KBM-7 (cell line): ENCODE results near the gene FAM76B.

Experiments used
- DNase-seq: peaks from one replicate; pipeline ENCODE4 v3.0.0-alpha.2; 2015
- in situ Hi-C: fragments of 300-500 bp; cut with MboI; formaldehyde crosslinking; loops from 2 replicates; pipeline ENCODE4 v1.14.3; 2020; ENCODE audit warnings: low sequenced_read_pairs, low pct_unique_long_range_greater_than_20kb, mixed read lengths

FAM76B gene

DNA sequence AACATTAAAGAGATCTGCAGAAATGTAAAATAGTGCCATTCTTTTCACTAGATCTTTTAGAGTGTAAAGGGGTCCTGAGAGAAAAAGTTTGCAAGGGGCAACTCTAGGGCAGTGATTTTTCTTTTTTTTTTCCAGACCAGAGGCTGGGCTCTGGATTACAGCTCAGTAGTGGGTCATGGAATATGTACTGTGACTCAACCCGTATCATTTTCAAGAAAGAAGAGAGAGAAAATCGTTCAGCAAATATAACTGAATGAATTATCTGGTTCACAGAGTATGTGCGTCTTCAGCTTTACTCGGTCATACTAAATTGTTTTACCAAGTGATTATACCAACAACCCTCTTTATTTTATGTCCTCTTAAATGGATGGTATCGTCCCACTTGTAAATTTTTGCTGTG is 4.5 kb upstream of the FAM76B start:
- in situ Hi-C loops: no loop called here
- no peak for DNase-seq

DNA sequence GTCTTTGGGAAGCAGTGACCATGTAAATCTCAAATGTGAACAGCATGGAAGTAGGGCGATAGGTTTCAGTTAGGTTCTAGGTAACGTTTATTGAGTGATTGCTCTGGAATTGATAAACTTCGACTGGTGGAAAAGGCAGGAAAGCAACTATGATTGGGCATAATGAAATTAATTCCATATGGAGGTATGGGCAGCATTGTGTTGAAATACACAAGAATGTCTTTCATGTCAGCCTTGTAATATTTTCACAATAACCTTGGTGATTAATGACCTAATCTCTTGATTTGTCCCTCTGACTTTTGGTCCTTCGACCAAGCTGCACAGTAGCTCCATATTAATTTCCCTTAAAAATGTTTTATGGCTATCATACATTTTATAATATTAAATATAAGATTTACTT is 3.5 kb upstream of the FAM76B start:
- no peak for DNase-seq
- in situ Hi-C loops: no loop called here

DNA sequence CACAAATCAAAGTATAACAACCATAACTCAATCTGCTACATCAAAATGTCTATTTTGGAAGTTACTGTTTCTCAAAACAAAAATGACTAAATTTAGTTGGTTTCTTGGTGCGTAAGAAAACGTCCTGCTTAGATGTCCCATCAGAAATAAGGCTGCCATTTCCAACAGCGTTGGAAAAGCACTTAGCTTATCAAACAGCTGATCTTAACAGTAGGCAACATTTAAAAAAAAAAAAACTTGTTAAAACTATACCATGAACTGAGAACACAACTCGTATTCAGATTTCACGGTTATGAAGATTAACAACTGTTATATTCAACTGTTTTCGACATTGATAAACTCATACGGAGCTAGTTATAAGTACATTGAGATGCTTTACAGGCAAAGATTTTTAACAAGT is 3.1 kb upstream of the FAM76B start:
- DNase-seq: no peak
- in situ Hi-C loops: no loop called here

DNA sequence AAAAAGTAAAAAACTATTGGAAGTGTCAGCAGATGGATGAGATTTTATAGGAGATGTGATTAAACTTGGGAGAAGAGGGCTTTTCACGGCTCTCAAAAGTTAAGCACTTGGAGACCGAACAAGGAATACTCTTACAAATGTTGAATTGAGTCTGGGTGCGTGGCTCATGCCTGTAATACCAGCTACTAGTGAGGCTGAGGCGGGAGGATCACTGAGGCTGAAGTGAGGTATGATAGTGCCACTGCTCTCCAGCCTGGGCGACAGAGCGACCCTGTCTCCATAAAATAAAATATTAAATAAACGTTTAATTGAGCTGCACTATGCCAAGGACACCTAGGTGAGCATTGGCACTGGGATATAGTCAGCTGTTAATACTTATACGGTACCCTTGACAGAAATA is 2.6 kb upstream of the FAM76B start:
- in situ Hi-C loops: no loop called here

DNA sequence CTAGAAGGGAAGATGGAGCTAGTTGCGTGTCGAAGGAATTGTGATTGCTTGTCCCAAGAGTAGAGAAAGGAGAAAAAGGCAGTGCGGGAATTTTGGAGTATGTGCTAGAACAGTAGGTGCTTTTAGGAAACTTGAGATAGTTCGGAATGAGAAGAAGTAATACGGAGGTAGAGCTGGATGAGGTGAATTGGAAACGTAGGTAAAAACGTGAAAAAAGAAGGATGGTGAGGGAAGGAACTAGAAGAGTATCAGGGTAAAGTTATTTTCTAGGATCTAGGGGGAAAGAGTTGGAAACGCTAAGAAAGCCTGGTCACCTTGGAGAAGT is 2.1 kb upstream of the FAM76B start:
- in situ Hi-C loops: no loop called here
- DNase-seq: no peak

More for the DNA sequence above, 2.6 kb upstream of the FAM76B start:
- no peak for DNase-seq

DNA sequence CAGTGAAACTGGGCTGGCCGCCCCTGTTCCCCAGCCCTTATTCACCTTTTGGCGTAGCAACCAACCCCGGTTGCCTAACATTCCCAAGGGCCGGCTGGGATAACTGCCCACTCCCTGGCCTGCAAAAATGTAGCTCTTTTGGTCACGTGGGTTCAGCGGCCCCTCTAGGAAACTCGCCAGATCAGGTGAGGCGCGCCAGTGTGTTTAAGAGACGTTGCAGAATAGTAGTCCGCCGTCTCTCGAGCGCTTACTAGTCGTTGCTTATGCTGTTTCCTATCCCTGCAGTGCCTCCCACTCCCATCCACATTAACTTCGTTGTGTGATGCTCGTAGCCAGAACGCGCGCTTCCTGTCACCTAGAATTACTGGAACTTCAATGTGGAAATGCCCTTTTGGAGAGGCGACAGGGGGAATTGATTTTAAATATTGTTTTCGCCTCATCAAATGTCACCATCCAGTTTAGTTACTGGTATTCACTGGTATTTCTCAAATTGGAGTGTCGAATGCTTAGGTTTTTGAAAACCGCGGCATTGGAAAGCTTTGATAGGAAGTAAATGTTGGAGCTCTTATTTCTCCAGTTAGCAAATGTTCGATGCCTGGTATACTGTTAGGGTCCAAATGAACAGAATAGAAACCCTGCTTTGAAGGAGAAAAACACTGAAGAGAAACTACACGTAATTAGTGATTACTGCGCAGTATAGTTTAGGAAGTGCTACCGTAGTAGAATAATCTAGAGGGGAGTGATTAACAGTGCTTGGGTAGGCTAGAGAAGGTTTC is 1.5 kb upstream of the FAM76B start:
- in situ Hi-C loops: no loop called here
- DNase-seq: peak; percentile 68

DNA sequence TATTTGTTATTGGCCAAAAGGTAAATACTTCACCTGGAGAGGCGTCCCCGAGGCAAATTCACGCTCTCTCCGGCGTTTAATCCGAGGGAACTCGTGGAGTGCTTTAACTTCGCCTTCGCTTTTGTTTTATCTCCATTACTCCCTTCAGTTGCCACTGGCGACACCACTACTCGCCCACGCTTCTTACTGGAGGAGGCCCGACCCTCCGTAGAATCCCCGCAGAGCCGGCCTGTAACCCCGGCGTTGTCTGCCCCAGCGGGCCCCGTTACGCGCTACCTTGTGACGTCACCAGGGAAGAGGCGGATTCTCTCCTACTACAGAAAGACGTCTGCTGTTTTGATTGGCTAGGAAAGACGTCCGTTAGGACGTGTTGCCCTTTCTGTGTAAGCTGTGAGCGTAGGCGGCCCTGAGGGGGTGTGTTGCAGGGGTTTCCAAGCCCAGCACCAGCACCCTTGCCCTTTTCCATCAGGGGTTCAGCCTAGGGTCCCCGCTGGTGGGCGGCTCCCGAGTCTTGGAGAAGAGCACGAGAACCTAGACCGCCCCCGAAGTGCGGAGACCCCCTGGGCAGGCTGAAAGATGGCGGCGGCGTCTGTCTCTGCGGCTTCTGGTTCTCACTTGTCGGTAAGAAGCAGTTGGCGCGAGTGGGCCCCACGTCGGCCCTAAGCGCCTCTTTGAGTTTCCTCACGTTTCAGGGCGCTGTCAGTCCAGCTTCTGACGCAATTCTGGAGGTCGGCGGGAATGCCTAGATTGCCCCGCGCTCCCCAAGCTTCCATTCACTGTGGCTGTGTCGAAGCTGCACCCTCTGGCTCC is 746 bp upstream of the FAM76B start, which contains the start of gene CEP57:
Gene CEP57, plus strand, starts transcription at position 376 of the 810 bp plus-strand sequence. Its CDS starts 201 bp downstream, at position 577.
- DNase-seq: peak; percentile 95
- in situ Hi-C loops: no loop called here

DNA sequence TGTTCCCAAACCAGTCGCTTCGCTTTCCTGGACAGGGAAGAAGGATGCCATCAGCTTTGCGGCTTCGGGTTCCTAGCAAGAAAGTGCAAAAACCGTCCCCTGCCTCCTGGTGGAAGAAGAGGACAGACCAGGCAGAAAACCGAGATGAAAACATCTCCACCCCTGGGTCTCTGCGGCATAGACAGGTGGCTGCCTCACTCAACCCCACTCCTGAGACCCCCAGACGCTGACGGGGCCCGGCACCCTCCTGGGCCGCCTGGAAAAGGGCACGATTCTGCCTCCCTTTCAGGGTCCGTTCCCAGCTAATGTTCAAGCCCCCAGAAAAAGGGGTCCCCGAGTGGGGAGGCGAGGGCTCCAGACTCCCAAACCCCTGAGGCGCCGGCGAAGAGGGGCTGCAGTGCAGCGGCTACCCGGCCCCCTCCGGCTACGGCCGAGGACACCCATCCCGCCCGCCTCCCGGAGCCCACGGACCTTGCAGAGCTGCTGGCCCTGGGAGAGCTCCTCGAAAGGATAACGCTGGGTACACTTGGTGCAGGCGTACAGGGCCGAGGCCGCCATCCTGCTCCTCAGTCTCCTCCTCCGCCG is 569 bp downstream of the FAM76B start:
- DNase-seq: peak; percentile 58
- in situ Hi-C loops: no loop called here

DNA sequence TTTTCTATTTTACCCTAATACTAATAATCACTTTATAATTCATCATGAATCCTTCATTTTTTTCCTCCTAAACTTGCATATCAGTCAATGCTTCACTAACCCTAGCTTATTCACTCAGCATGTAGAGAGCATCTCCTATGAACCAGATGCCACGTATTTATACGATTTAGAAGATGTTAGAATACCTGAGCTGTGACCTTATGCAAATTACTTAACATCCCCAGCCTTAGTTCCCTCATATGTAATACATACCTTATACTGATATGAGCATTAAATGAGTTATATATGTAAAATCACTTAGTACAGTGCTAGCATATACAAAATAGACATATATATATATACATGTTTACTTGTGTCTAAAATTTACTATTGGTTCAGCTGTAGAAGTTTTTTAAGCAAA is 9.0 kb downstream of the FAM76B start:
- no peak for DNase-seq
- in situ Hi-C loops: no loop called here

DNA sequence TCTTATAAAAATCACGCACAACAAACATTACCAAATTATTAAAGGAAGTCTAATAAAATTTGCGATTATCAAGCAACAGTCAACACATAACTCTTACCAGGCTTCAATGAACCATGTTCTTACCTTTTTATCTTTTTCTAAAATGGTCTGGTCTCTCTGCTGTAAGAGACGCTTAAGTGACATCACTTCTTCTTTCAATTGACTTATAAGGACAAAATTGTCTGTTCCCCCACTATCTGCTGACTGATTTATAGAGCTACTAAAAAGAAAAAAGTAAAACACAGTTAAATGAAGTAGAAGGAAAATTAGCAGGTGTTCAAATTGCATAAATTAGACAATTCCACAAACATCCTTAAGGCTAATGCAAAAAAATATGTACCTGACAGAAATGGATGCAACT is 10.9 kb downstream of the FAM76B start:
- in situ Hi-C loops: no loop called here

DNA sequence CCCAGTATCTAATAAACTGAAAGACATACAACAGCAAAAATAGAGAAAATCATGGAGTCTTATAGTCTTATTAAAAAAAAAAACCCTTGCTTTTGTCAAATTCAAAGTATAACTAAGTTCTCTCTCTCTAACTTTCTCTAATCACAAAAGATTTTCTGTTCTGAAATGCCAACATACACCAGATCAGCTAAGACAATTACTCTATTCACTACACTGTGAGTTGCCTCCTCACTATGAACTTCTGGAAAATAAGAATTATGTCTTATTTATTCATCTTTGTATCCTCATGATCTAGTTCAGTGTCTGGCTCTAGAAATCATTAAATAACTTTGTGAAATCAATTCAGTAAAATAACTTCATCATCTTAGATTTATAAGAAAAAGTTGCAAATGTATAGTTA is 12.7 kb downstream of the FAM76B start:
- in situ Hi-C loops: no loop called here

More for the DNA sequence above, 10.9 kb downstream of the FAM76B start:
- no peak for DNase-seq

DNA sequence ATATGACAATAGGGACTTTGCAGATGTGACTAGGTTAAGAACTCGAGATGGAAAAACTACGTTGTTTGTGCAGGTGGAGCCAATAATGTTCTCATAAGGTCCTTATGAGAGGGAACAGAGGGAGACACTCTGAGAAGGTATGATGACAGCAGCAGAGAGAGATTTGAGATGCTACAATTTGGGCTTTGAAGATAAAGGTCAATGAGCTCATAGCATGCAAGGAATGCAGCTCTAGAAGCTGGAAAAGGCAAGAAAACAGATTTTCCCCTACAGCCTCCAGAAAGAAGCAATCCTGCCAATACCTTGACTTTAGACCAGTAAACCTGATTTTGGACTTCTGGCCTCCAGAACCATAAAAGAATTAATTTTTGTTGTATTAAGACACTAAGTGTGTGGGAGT is 21.1 kb downstream of the FAM76B start:
- DNase-seq: no peak
- in situ Hi-C loops: no loop called here

More for the DNA sequence above, 12.7 kb downstream of the FAM76B start:
- DNase-seq: no peak

DNA sequence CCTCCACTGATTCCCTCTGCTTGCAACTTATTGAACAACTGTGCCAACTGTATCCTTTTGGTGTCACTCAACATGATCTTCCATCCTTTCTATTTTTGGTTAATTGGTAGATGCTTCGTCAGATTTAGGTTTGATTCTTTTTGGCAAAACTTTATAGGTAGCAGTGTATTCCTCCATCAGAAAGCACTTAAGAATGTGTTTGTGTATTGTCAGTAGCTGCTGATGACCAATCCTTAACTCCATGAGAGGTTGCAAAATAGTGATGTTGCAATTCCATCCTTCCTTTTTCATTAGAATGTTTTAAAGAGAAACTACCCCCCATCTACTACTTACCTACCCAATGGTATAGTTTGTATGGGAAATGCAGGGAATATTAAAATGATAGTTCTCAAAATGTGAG is 22.1 kb downstream of the FAM76B start:
- in situ Hi-C loops: no loop called here
- DNase-seq: no peak

DNA sequence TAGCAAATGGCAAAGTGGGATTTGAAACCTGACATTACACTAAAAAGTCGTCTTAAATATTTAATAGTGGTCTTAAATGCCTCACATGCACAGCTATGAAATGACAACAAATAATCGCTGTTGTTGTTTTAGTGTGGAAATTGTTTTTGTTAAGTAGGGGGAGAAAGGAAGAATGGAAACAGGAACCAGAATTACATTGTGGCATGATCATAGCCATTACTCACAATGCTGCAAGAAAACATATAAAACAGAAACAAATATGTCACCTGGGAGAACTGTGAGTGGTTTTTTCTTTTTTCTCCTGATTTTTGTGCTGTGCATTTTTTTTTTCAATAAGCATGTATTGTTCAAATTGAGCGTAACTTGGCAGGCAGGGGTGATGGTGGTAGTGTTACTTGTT is 22.9 kb downstream of the FAM76B start:
- in situ Hi-C loops: no loop called here

DNA sequence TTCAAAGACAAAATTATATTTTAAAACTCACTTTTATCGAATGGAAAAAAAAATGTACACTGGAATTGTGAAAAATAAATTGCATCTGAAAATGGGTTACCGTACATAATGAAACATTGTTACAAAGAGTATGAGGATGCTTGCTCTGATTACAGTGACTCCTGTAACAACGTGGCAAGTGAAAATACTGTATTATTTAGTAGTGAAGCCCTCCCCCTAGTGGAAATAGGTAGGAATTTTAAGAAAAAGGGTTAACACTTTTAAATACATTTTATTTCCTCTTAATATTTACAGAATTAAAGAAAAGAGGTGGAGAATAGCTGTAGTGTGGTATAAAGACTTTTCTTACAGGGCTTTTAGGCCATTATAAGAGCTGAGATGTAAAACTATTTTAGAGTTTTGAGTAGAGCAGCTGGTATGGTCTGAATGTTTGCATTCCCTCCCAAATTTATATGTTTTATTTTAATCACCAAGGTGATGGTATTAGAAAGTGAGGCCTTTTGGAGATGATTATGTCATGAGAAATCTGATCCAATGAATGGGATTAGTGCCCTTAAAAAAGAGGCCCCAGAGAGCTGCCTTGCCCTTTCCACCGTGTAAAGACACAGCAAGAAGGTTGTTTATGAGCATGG is 25.2 kb downstream of the FAM76B start:
- DNase-seq: peak; percentile 37
- in situ Hi-C loops: no loop called here

More for the DNA sequence above, 22.9 kb downstream of the FAM76B start:
- no peak for DNase-seq

DNA sequence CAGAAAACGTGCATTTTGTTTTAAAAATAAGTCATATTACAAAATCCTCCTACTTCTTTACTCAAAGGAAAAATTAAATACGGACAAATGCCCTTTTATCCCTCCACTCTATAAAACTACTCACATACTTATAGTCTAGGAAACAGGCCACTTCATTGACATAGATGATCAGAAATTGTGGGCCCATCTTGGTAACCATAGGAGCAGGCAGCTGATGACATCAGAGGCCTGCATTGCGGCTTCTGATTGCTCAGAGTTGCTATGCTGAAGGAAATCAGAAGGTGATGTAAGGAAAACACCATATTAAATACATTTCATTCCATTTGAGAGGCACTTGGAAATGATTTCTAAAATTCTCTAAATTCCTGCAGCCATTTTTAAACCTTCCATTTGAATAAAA is 27.0 kb downstream of the FAM76B start:
- in situ Hi-C loops: no loop called here

DNA sequence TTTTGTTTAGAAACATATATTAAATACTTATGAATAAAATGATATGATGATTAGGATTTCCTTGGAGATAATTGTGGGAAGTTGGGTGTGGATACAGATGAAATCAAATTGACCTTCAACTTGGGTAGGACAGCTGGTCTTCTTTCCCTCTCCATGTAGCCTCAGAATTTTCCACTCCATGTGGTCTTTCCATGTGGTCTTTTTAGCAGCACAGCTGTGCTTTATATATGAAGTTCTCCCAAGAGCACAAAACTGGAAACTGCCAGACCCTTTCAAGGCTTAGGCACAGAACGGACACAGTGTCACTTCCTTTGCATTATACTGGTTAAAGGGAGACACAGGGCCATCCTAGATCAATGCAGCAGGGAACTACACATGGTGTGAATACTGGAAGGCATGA is 28.6 kb downstream of the FAM76B start:
- DNase-seq: no peak
- in situ Hi-C loops: no loop called here

More for the DNA sequence above, 27.0 kb downstream of the FAM76B start:
- DNase-seq: no peak

DNA sequence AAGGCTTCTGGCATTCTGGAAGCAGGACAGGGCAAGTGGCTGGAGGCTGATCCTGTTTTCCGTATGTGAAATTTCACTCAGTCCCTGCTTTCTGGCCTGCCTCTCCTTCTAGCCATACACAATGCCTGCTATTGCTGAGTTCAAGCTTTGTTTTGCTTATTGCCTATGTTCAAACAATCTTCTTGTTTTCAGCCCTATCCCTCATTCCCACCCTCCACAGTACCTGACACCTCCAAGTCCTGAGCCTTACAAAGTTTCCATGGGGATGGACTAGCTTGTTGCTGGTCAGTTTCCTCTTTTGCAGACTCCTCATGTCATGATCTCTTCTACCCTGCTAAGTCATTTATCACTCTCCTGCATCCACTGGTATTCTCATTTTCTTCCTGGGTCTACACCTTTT is 38.1 kb downstream of the FAM76B start:
- in situ Hi-C loops: no loop called here
- DNase-seq: no peak

DNA sequence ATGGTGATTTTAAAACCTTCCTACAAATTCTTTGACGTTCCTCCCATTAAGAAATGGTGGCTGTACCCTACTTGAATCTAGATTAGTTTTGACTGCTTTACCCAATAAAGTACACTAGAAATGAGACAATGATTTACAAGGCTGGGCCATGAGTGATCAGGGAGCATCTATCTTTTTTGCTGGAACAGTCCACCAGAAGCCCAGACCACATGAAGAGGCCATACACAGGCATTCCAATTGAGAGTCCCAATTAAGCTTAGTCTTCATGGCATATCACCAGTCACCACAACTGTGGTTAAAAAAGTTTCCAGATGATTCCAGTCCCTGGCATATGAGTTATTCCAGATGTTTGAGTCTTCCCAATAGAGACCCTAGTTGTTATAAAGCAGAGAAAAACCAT is 39.5 kb downstream of the FAM76B start:
- in situ Hi-C loops: no loop called here
- DNase-seq: no peak
